ENCODE measurements around the gene CT45A3.
"Not testable (repeated sequence)": the region's sequence is repeated elsewhere in the genome, so short reads cannot be mapped to it uniquely, and the experiment has no call there.

The CT45A3 gene

GRCh38 chrX:135713795-135714194, 54.2 kb downstream of the CT45A3 start:
- intact Hi-C loops (cut with DNase I; ENCODE audit: low total_unique reads), result no loop called here
- Histone ChIP-seq H3K27ac (no peak overlapping the region), H3K36me3 (no peaks in the 10 kb centered on the region), H3K4me3 (no peak overlapping the region), H3K27me3 (no peaks in the 10 kb centered on the region), H3K9me3 (no peaks in the 10 kb centered on the region), H3K4me1 (no peaks in the 10 kb centered on the region)
- no peak for TF ChIP-seq CTCF (IDR thresholded peaks at IDR 0.05)
- DNase-seq, result no peak

GRCh38 chrX:135713183-135713689, 54.8 kb downstream of the CT45A3 start, which contains the start of gene CT45A1:
TSS of gene CT45A1 (plus strand) at chrX:135713639. CDS start at chrX:135718941, 5,302 bp downstream.
- DNase-seq; H3K4me1 ChIP-seq; H3K27ac ChIP-seq; H3K27me3 ChIP-seq; H3K36me3 ChIP-seq; intact Hi-C loops (cut with DNase I; ENCODE audit: low total_unique reads); H3K4me3 ChIP-seq; H3K9me3 ChIP-seq: not testable (repeated sequence)

Data from tibial artery (tissue), 4 donors.